Measurements from ENCODE around the gene NFAT5.

DNA sequence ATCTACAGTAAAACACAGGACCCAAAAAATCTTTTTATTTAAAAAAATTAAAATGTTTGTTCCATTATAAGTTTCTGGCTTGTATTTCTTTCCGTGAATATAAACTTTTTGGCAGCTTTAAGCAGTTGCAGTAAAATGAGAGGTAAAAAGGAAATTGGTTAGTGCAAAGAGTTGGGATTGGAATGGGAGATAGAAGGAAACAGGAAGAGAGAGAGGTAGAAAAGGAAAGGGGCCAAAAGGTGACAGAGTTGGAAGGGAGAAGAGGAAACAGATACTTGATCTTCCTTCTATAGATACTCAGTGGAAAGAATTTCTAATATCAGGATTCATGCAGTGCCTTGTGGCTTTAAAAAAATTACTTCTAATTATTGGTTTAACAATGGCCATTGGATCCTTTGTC is 97.1 kb downstream of the NFAT5 start:
- TF ChIP-seq POLR2G (IDR thresholded peaks at IDR 0.05; ENCODE audit: low read depth, low read length) (no peak), TAF1 (IDR thresholded peaks at IDR 0.05; ENCODE audit: control insufficient read depth, extremely low read depth, insufficient read depth, low read length, severe bottlenecking) (no peak), MAZ (CRISPR knock-in tag; conservative IDR thresholded peaks at IDR 0.05 in 1 of 2, IDR thresholded peaks at IDR 0.05 in 1 of 2) (no peak), NR2C2 (CRISPR knock-in tag; IDR thresholded peaks at IDR 0.05) (no peak), NR2C2 (tag; IDR thresholded peaks at IDR 0.05) (no peak), KLF1 (tag; IDR thresholded peaks at IDR 0.05) (no peak), POLR2AphosphoS5 (IDR thresholded peaks at IDR 0.05; ENCODE audit: control insufficient read depth, insufficient read depth, low read depth, low read length) (no peak), YY1 (IDR thresholded peaks at IDR 0.05; ENCODE audit: borderline replicate concordance in 1 of 3, control insufficient read depth in 1 of 3, extremely low read depth in 1 of 3, insufficient read depth in 3 of 3, insufficient read length in 1 of 3, insufficient replicate concordance in 2 of 3, low read depth in 1 of 3, low read length in 2 of 3) (no peak)
- TF ChIP-seq, protein P1, sequence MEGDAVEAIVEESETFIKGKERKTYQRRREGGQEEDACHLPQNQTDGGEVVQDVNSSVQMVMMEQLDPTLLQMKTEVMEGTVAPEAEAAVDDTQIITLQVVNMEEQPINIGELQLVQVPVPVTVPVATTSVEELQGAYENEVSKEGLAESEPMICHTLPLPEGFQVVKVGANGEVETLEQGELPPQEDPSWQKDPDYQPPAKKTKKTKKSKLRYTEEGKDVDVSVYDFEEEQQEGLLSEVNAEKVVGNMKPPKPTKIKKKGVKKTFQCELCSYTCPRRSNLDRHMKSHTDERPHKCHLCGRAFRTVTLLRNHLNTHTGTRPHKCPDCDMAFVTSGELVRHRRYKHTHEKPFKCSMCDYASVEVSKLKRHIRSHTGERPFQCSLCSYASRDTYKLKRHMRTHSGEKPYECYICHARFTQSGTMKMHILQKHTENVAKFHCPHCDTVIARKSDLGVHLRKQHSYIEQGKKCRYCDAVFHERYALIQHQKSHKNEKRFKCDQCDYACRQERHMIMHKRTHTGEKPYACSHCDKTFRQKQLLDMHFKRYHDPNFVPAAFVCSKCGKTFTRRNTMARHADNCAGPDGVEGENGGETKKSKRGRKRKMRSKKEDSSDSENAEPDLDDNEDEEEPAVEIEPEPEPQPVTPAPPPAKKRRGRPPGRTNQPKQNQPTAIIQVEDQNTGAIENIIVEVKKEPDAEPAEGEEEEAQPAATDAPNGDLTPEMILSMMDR (IDR thresholded peaks at IDR 0.05 in 2 of 3, conservative IDR thresholded peaks at IDR 0.05 in 1 of 3; ENCODE audit: insufficient read depth in 2 of 3, low read depth in 1 of 3, low read length in 3 of 3), result no peak

Measured in K562 (cell line).